OCI-LY7 (cell line): ENCODE measurements around the gene OXTR. TPM values are rescaled to one million over a fixed set of nuclear protein-coding genes. Genes with fewer than 3 reads are reported as not detected.

ENCODE experiments used
- BruUV-seq: library from RNA; stranded (reverse); fragments of 400-500 nt; replicated peaks from 2 replicates; lab custom pipeline; 2021; lab: Mats Ljungman, UMichigan
- CTCF ChIA-PET: fragments of 300-600 bp; sonication (Branson Sonifier 250); formaldehyde crosslinking; loops from one replicate; lab custom pipeline; 2022; ENCODE audit warnings: antibody characterized with exemption; ENCODE audit not compliant: unreplicated experiment; lab: Charles Lee
- POLR2A ChIA-PET: fragments of 300-600 bp; sonication (Branson Sonifier 250); formaldehyde crosslinking; loops from one replicate; lab custom pipeline; 2022; ENCODE audit warnings: antibody characterized with exemption; lab: Charles Lee
- DNase-seq: peaks from one replicate; pipeline ENCODE4 v3.0.0-alpha.2; 2015; ENCODE audit warnings: low spot score
- H2AFZ ChIP-seq: fragments of 200-600 bp; sonication (generic), shearing (Covaris generic); 2 replicates; pipeline ENCODE4 v1.6.1; 2014; ENCODE audit warnings: mild to moderate bottlenecking, antibody characterized with exemption, low read length, moderate library complexity
- H3K27ac ChIP-seq: fragments of 200-600 bp; sonication (generic); 2 replicates; pipeline ENCODE4 v1.5.1; 2014; ENCODE audit warnings: mixed run types, low read depth, mild to moderate bottlenecking, moderate library complexity, low read length, inconsistent platforms; ENCODE audit not compliant: poor library complexity, severe bottlenecking
- H3K36me3 ChIP-seq: fragments of 200-600 bp; sonication (generic); 2 replicates; pipeline ENCODE4 v1.6.1; 2014; ENCODE audit warnings: mild to moderate bottlenecking, antibody characterized with exemption, low read length, moderate library complexity, mixed read lengths; ENCODE audit not compliant: insufficient read depth
- H3K4me1 ChIP-seq: fragments of 200-600 bp; sonication (generic); 2 replicates; pipeline ENCODE4 v1.5.1; 2014; ENCODE audit warnings: mild to moderate bottlenecking, low read length; ENCODE audit not compliant: insufficient read depth, poor library complexity, severe bottlenecking
- H3K4me2 ChIP-seq: fragments of 200-600 bp; sonication (generic); 2 replicates; pipeline ENCODE4 v1.6.1; 2014; ENCODE audit warnings: mild to moderate bottlenecking, low read length
- H3K4me3 ChIP-seq: fragments of 200-600 bp; sonication (generic); 2 replicates; pipeline ENCODE4 v1.5.1; 2014; ENCODE audit warnings: mild to moderate bottlenecking, low read depth, low read length; ENCODE audit not compliant: poor library complexity, severe bottlenecking
- H3K79me2 ChIP-seq: fragments of 200-600 bp; sonication (generic); 2 replicates; pipeline ENCODE4 v1.6.1; 2016; ENCODE audit warnings: low read depth, mild to moderate bottlenecking, low read length, moderate library complexity, mixed read lengths; ENCODE audit not compliant: insufficient read depth
- H3K9me2 ChIP-seq: fragments of 200-600 bp; sonication (generic); 2 replicates; pipeline ENCODE4 v1.6.1; 2016; ENCODE audit warnings: mild to moderate bottlenecking, low read length, mixed read lengths; ENCODE audit not compliant: insufficient read depth
- H3K9me3 ChIP-seq: fragments of 200-600 bp; sonication (generic); 2 replicates; pipeline ENCODE4 v1.6.1; 2014; ENCODE audit warnings: mild to moderate bottlenecking, mixed run types, low read length, mixed read lengths
- H4K20me1 ChIP-seq: fragments of 200-600 bp; sonication (generic); 2 replicates; pipeline ENCODE4 v1.6.1; 2014; ENCODE audit warnings: mild to moderate bottlenecking, antibody characterized with exemption, low read length, moderate library complexity, mixed read lengths; ENCODE audit not compliant: insufficient read depth
- CTCF ChIP-seq: fragments of 200-600 bp; sonication (generic); conservative IDR thresholded peaks from 2 replicates; pipeline ENCODE4 v1.5.1; 2014; ENCODE audit warnings: mild to moderate bottlenecking, antibody characterized with exemption, low read length, moderate library complexity, mixed read lengths
- EZH2phosphoT487 ChIP-seq: fragments of 200-600 bp; sonication (generic); IDR thresholded peaks from 2 replicates; pipeline ENCODE4 v1.6.1; 2018; ENCODE audit warnings: low read depth, borderline replicate concordance, mild to moderate bottlenecking, mixed run types, antibody characterized with exemption, low read length, moderate library complexity, mixed read lengths
- intact Hi-C: fragments of 100-400 bp; cut with micrococcal nuclease; formaldehyde crosslinking; loops from one replicate; pipeline ENCODE4 v1.10.0; 2022; ENCODE audit not compliant: unreplicated experiment
- total RNA-seq, 2 experiments: library from RNA; depleted of rRNA in 1 of 2; stranded (reverse); fragments of >200 nt in 1 of 2; shearing (Covaris generic) in 1 of 2; gene quantifications; 2 replicates each; pipeline ENCODE4 v1.2.3, GENCODE V29; 2014 to 2022

OXTR gene
- total RNA-seq, 2 experiments from 2014 or later, result 0.82 to 2.0 TPM

- no peaks in the 10 kb centered on the region for H3K36me3 ChIP-seq
- POLR2A ChIA-PET, result interaction anchor here (0.7 kb wide), 1 partner anchor 285 kb away, joined by 3 read pairs; no protein-coding TSS in a partner anchor
- no peaks in the 10 kb centered on the region for H4K20me1 ChIP-seq
- H3K79me2 ChIP-seq, result no peaks in the 10 kb centered on the region
- CTCF ChIA-PET, result no interaction called here
- H3K9me2 ChIP-seq, result no peaks in the 10 kb centered on the region
- H3K4me3 ChIP-seq, result no peak overlapping the region
- intact Hi-C loops, result no loop called here
- H3K9me3 ChIP-seq, result no peaks in the 10 kb centered on the region
- H3K27ac ChIP-seq, result no peak overlapping the region
- no peaks in the 10 kb centered on the region for H3K4me1 ChIP-seq
- DNase-seq, result no peak
- BruUV-seq, result no TSS peak
- H2AFZ ChIP-seq, result no peak overlapping the region
- TF ChIP-seq EZH2phosphoT487 (no peak), CTCF (no peak)
- no peak overlapping the region for H3K4me2 ChIP-seq
Measured at GRCh38 chr3:8752832-8753231, 16.6 kb downstream of the OXTR start.

DNA sequence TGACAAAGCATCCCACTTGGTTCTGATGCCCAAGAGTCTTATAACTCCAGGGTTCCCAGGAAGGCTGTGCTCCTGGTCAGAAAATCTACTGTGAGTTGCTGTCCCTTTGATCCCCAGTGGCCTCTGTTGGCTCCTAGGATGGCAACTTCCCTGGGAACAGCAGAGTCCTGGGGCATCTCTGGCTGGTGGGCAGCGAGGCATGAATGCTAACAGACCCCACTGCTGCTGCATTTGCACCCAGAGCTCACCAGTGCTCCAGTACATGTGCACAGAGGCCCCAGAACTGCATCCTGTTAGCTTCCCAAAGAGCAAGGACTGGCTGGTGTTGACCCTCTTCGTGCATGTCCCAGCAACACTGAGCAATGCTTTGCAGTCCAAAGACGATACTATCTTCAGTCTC is 20.1 kb downstream of the OXTR start:
- H3K4me1 ChIP-seq, result no peaks in the 10 kb centered on the region
- intact Hi-C loops, result no loop called here
- BruUV-seq, result no TSS peak
- no peak overlapping the region for H3K27ac ChIP-seq
- no peaks in the 10 kb centered on the region for H3K79me2 ChIP-seq
- no peaks in the 10 kb centered on the region for H3K36me3 ChIP-seq
- DNase-seq, result no peak
- H3K4me2 ChIP-seq, result no peak overlapping the region
- no peaks in the 10 kb centered on the region for H3K9me3 ChIP-seq
- no peak overlapping the region for H2AFZ ChIP-seq
- H4K20me1 ChIP-seq, result no peaks in the 10 kb centered on the region
- TF ChIP-seq EZH2phosphoT487 (no peak), CTCF (no peak)
- POLR2A ChIA-PET, result interaction anchor here (0.6 kb wide), 1 partner anchor 119 kb away, joined by 3 read pairs; no protein-coding TSS in a partner anchor
- H3K4me3 ChIP-seq, result no peak overlapping the region
- CTCF ChIA-PET, result no interaction called here
- no peaks in the 10 kb centered on the region for H3K9me2 ChIP-seq

- no TSS peak for BruUV-seq
- Histone ChIP-seq H3K4me3 (no peak overlapping the region), H3K27ac (no peak overlapping the region), H3K4me1 (no peaks in the 10 kb centered on the region), H2AFZ (no peak overlapping the region), H3K9me3 (no peaks in the 10 kb centered on the region), H3K36me3 (no peaks in the 10 kb centered on the region), H3K4me2 (no peak overlapping the region), H4K20me1 (no peaks in the 10 kb centered on the region), H3K9me2 (no peaks in the 10 kb centered on the region), H3K79me2 (no peaks in the 10 kb centered on the region)
- ChIA-PET CTCF (no interaction called here), POLR2A (no interaction called here)
- DNase-seq, result no peak
- TF ChIP-seq EZH2phosphoT487 (no peak), CTCF (no peak)
- intact Hi-C loops, result no loop called here
Measured at GRCh38 chr3:8746780-8747345, 22.6 kb downstream of the OXTR start.
